HCT116 (cell line): ENCODE measurements around the gene THSD7B. TPM values are rescaled to one million over a fixed set of nuclear protein-coding genes. Genes with fewer than 3 reads are reported as not detected.

ENCODE experiments used
- ATAC-seq: fragments of 200-7000 bp; cut with Tn5 transposase; 2 replicates; pipeline ENCODE4 v1.9.1; 2020; ENCODE audit warnings: mild to moderate bottlenecking, moderate library complexity
- BruUV-seq: library from RNA; stranded (reverse); fragments of 400-500 nt; replicated peaks from 2 replicates; lab custom pipeline; 2021; lab: Mats Ljungman, UMichigan
- CTCF ChIA-PET: fragments of 300-600 bp; sonication (Branson Sonifier 250); formaldehyde crosslinking; loops from one replicate; lab custom pipeline; 2021; ENCODE audit warnings: antibody characterized with exemption; lab: Charles Lee
- POLR2A ChIA-PET: fragments of 300-600, 350-600 bp; sonication (Branson Sonifier 250); formaldehyde crosslinking; loops from one replicate; lab custom pipeline; 2021; ENCODE audit warnings: antibody characterized with exemption; lab: Charles Lee
- RAD21 ChIA-PET, 2 experiments: fragments of 300-600 bp; sonication (Branson Sonifier 250); formaldehyde crosslinking; loops; one replicate each; lab custom pipeline; 2023; ENCODE audit warnings: low total read pairs in 2 of 2; ENCODE audit not compliant: uncharacterized antibody in 2 of 2, unreplicated experiment in 2 of 2, low non-redundant PET in 1 of 2; lab: Charles Lee
- DNase-seq: peaks from one replicate; pipeline ENCODE4 v3.0.0-alpha.2; 2010; ENCODE audit warnings: low read depth, low spot score
- H2AFZ ChIP-seq: fragments of 200-600 bp; shearing (Covaris generic), sonication (generic); 2 replicates; pipeline ENCODE4 v1.6.1; 2017; ENCODE audit warnings: low read depth, mixed run types, mixed read lengths, antibody characterized with exemption, low read length; ENCODE audit not compliant: poor library complexity, severe bottlenecking
- H3K27ac ChIP-seq: 2 replicates; pipeline ENCODE4 v1.5.1; 2012; ENCODE audit warnings: low read depth, low read length
- H3K27me3 ChIP-seq: fragments of 200-600 bp; sonication (generic); 2 replicates; pipeline ENCODE4 v1.6.1; 2016; ENCODE audit warnings: mixed run types, low read length, mixed read lengths; ENCODE audit not compliant: insufficient read depth
- H3K36me3 ChIP-seq, 2 experiments: fragments of 200-500 bp in 1 of 2; fragments of 200-600 bp in 1 of 2; sonication (Bioruptor generic) in 1 of 2; sonication (generic) in 1 of 2; 2 replicates each; pipeline versions ENCODE4 v1.5.1 to v1.6.1; 2014 to 2016; ENCODE audit warnings: low read length in 2 of 2, inconsistent platforms in 1 of 2, mixed read lengths in 1 of 2, mixed run types in 1 of 2; ENCODE audit not compliant: insufficient read depth in 2 of 2, control insufficient read depth in 1 of 2
- H3K4me1 ChIP-seq, 2 experiments: fragments of 200-600 bp in 1 of 2; sonication (generic) in 1 of 2; 2 replicates each; pipeline versions ENCODE4 v1.5.1 to v1.6.1; 2012 to 2017; ENCODE audit warnings: low read length in 2 of 2, inconsistent platforms in 1 of 2, mild to moderate bottlenecking in 1 of 2, mixed read lengths in 1 of 2, mixed run types in 1 of 2, moderate library complexity in 1 of 2; ENCODE audit not compliant: insufficient read depth in 2 of 2, control insufficient read depth in 1 of 2
- H3K4me2 ChIP-seq: fragments of 200-600 bp; sonication (generic); 2 replicates; pipeline ENCODE4 v1.6.1; 2017; ENCODE audit warnings: mixed run types, low read length, mixed read lengths
- H3K4me3 ChIP-seq, 2 experiments: fragments of 200-600 bp in 1 of 2; sonication (generic) in 1 of 2; replicated peaks in 1 of 2; 2 replicates each; pipeline ENCODE4 v1.5.1; 2011 to 2016; ENCODE audit warnings: low read length in 2 of 2, control low read depth in 1 of 2, low read depth in 1 of 2, mild to moderate bottlenecking in 1 of 2, mixed read lengths in 1 of 2, mixed run types in 1 of 2
- H3K79me2 ChIP-seq: fragments of 200-600 bp; sonication (generic); 2 replicates; pipeline ENCODE4 v1.6.1; 2017; ENCODE audit warnings: mild to moderate bottlenecking, mixed run types, low read length, moderate library complexity, mixed read lengths; ENCODE audit not compliant: insufficient read depth
- H3K9ac ChIP-seq: fragments of 200-600 bp; sonication (generic); 2 replicates; pipeline ENCODE4 v1.6.1; 2016; ENCODE audit warnings: low read length, mixed read lengths
- H3K9me2 ChIP-seq: fragments of 200-600 bp; sonication (generic), shearing (Covaris generic); 2 replicates; pipeline ENCODE4 v1.6.1; 2017; ENCODE audit warnings: mixed run types, mild to moderate bottlenecking, moderate library complexity; ENCODE audit not compliant: insufficient read depth
- H3K9me3 ChIP-seq, 2 experiments: fragments of 200-500 bp in 1 of 2; fragments of 200-600 bp in 1 of 2; sonication (Bioruptor generic) in 1 of 2; sonication (generic) in 1 of 2; 2 replicates each; pipeline ENCODE4 v1.6.1; 2014 to 2017; ENCODE audit warnings: low read length in 2 of 2, mixed read lengths in 2 of 2, inconsistent platforms in 1 of 2, low read depth in 1 of 2, mild to moderate bottlenecking in 1 of 2, mixed run types in 1 of 2, moderate library complexity in 1 of 2; ENCODE audit not compliant: control insufficient read depth in 1 of 2, insufficient read depth in 1 of 2
- H4K20me1 ChIP-seq: fragments of 200-600 bp; sonication (generic), shearing (Covaris generic); 2 replicates; pipeline ENCODE4 v1.6.1; 2017; ENCODE audit warnings: mixed run types, mild to moderate bottlenecking, moderate library complexity; ENCODE audit not compliant: insufficient read depth
- ATF3 ChIP-seq: IDR thresholded peaks from 2 replicates; pipeline ENCODE4 v1.6.1; 2012
- CBX3 ChIP-seq: IDR thresholded peaks from 2 replicates; pipeline ENCODE4 v1.6.1; 2012; ENCODE audit warnings: low read depth
- CEBPB ChIP-seq: IDR thresholded peaks from 2 replicates; pipeline ENCODE4 v1.6.1; 2012; ENCODE audit warnings: low read depth
- CTCF ChIP-seq, 3 experiments: fragments of 200-600 bp in 1 of 3; sonication (generic) in 1 of 3; IDR thresholded peaks in 2 of 3; conservative IDR thresholded peaks in 1 of 3; 2 replicates each; pipeline ENCODE4 v1.5.1; 2012 to 2017; ENCODE audit warnings: low read depth in 2 of 3, low read length in 2 of 3, antibody characterized with exemption in 1 of 3, borderline replicate concordance in 1 of 3, control low read depth in 1 of 3, mild to moderate bottlenecking in 1 of 3, mixed read lengths in 1 of 3, mixed run types in 1 of 3, moderate library complexity in 1 of 3; ENCODE audit not compliant: insufficient read depth in 1 of 3
- EZH2phosphoT487 ChIP-seq: fragments of 200-600 bp; IDR thresholded peaks from 2 replicates; pipeline ENCODE4 v1.6.1; 2018; ENCODE audit warnings: antibody characterized with exemption, borderline replicate concordance
- FOSL1 ChIP-seq: IDR thresholded peaks from 2 replicates; pipeline ENCODE4 v1.6.1; 2012; ENCODE audit warnings: low read depth
- MAX ChIP-seq: IDR thresholded peaks from 2 replicates; pipeline ENCODE4 v1.6.1; 2012
- POLR2AphosphoS5 ChIP-seq: IDR thresholded peaks from 2 replicates; pipeline ENCODE4 v1.6.1; 2011; ENCODE audit warnings: mild to moderate bottlenecking, low read depth, low read length, moderate library complexity
- RAD21 ChIP-seq: IDR thresholded peaks from 2 replicates; pipeline ENCODE4 v1.6.1; 2012; ENCODE audit warnings: low read depth, mild to moderate bottlenecking
- SIN3A ChIP-seq: IDR thresholded peaks from 2 replicates; pipeline ENCODE4 v1.6.1; 2012; ENCODE audit warnings: low read depth
- SRF ChIP-seq: IDR thresholded peaks from 2 replicates; pipeline ENCODE4 v1.6.1; 2012; ENCODE audit warnings: low read depth
- ZFX ChIP-seq: fragments of 450-650 bp; IDR thresholded peaks from 2 replicates; pipeline ENCODE4 v1.6.1; 2017
- intact Hi-C: fragments of 100-400 bp; cut with micrococcal nuclease; formaldehyde crosslinking; loops from 2 replicates; pipeline ENCODE4 v1.10.0; 2022
- total RNA-seq: library from RNA; stranded (reverse); gene quantifications from one replicate; pipeline ENCODE4 v1.2.1, GENCODE V29; 2021; ENCODE audit not compliant: unreplicated experiment
- TF ChIP-seq, protein P1 (sequence below): IDR thresholded peaks from 2 replicates; pipeline ENCODE4 v1.6.1; 2012; ENCODE audit warnings: low read depth

THSD7B gene
- total RNA-seq, 1 experiment from 2014 or later = not detected

GRCh38 chr2:136932700-136933099 is 167.4 kb downstream of the THSD7B start:
- RAD21 ChIA-PET = no interaction called here
- CTCF ChIA-PET = no interaction called here
- no peaks in the 10 kb centered on the region for H3K36me3 ChIP-seq
- POLR2A ChIA-PET = no interaction called here
- TF ChIP-seq CBX3 (no peak), CTCF (IDR thresholded peaks at IDR 0.05 in 2 of 3, conservative IDR thresholded peaks at IDR 0.05 in 1 of 3; ENCODE audit: borderline replicate concordance in 1 of 3, insufficient read depth in 1 of 3, low read depth in 2 of 3, low read length in 2 of 3) (peak in 1 of 3 experiments; percentile 29; a peak in 1 of 6 replicates)
- TF ChIP-seq, all 23 proteins: peak for 1
- no peak overlapping the region for H2AFZ ChIP-seq
- no peaks in the 10 kb centered on the region for H3K4me1 ChIP-seq
- intact Hi-C loops = no loop called here
- BruUV-seq = no TSS peak
- H3K9me3 ChIP-seq = no peaks in the 10 kb centered on the region; a peak in 1 of 4 replicates
- DNase-seq (no peak), ATAC-seq (no peak)
- no peaks in the 10 kb centered on the region for H3K79me2 ChIP-seq
- no peaks in the 10 kb centered on the region for H3K27me3 ChIP-seq
- no peak overlapping the region for H3K9ac ChIP-seq
- no peak overlapping the region for H3K4me3 ChIP-seq
- no peaks in the 10 kb centered on the region for H4K20me1 ChIP-seq
- no peak overlapping the region for H3K4me2 ChIP-seq
- no peak overlapping the region for H3K27ac ChIP-seq
- H3K9me2 ChIP-seq = no peaks in the 10 kb centered on the region

DNA sequence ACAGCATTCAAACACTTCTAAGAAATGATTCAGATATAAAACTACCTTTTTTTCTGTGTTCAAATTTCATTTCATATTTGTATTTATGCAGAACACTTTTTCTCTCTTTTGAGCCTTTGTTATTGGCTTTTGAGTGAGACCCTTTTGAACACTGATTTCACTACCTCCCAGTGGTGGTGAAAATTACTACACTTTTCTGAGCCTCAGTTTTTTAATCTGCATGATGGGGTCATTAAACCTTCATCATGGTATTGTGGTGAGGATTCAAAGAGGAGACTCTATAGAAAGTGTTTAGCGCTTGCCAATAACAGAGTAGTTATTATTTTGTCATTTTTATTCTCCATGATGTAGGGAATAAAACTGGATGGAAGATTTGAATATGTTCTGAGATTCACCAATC is 169.8 kb downstream of the THSD7B start:
- ChIA-PET CTCF (no interaction called here), POLR2A (no interaction called here), RAD21 (no interaction called here)
- no peaks in the 10 kb centered on the region for H4K20me1 ChIP-seq
- no peak overlapping the region for H3K4me2 ChIP-seq
- H3K27me3 ChIP-seq = no peaks in the 10 kb centered on the region
- no peaks in the 10 kb centered on the region for H3K36me3 ChIP-seq
- no peak overlapping the region for H3K27ac ChIP-seq
- no peak overlapping the region for H3K9ac ChIP-seq
- intact Hi-C loops = no loop called here
- no peak for DNase-seq
- no peaks in the 10 kb centered on the region for H3K9me2 ChIP-seq
- ATAC-seq = no peak
- no peak overlapping the region for H3K4me3 ChIP-seq
- H3K79me2 ChIP-seq = no peaks in the 10 kb centered on the region
- H2AFZ ChIP-seq = no peak overlapping the region
- H3K4me1 ChIP-seq = no peaks in the 10 kb centered on the region
- BruUV-seq = no TSS peak
- peaks cover 0 to 6% of the 10 kb centered on the region in 2 experiments; a peak in 1 of 4 replicates for H3K9me3 ChIP-seq
- TF ChIP-seq ATF3 (no peak), RAD21 (no peak), SIN3A (no peak), ZFX (no peak), EZH2phosphoT487 (no peak), FOSL1 (no peak), SRF (no peak), POLR2AphosphoS5 (no peak), CEBPB (no peak), MAX (no peak)
- TF ChIP-seq, protein P1, sequence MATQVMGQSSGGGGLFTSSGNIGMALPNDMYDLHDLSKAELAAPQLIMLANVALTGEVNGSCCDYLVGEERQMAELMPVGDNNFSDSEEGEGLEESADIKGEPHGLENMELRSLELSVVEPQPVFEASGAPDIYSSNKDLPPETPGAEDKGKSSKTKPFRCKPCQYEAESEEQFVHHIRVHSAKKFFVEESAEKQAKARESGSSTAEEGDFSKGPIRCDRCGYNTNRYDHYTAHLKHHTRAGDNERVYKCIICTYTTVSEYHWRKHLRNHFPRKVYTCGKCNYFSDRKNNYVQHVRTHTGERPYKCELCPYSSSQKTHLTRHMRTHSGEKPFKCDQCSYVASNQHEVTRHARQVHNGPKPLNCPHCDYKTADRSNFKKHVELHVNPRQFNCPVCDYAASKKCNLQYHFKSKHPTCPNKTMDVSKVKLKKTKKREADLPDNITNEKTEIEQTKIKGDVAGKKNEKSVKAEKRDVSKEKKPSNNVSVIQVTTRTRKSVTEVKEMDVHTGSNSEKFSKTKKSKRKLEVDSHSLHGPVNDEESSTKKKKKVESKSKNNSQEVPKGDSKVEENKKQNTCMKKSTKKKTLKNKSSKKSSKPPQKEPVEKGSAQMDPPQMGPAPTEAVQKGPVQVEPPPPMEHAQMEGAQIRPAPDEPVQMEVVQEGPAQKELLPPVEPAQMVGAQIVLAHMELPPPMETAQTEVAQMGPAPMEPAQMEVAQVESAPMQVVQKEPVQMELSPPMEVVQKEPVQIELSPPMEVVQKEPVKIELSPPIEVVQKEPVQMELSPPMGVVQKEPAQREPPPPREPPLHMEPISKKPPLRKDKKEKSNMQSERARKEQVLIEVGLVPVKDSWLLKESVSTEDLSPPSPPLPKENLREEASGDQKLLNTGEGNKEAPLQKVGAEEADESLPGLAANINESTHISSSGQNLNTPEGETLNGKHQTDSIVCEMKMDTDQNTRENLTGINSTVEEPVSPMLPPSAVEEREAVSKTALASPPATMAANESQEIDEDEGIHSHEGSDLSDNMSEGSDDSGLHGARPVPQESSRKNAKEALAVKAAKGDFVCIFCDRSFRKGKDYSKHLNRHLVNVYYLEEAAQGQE = no peak
